Coronary artery (tissue), 2 donors: ENCODE data around the gene NSUN4.
"Not testable (repeated sequence)": the region's sequence is repeated elsewhere in the genome, so short reads cannot be mapped to it uniquely, and the experiment has no call there.

ENCODE experiments used
- DNase-seq: peaks from one replicate; pipeline ENCODE4 v3.0.0-alpha.2; 2017; ENCODE audit warnings: low spot score
- H3K27ac ChIP-seq, 2 donors: fragments of 200-600 bp; sonication (generic); one replicate each; pipeline ENCODE4 v1.5.1; 2016 to 2019
- H3K4me3 ChIP-seq: fragments of 200-600 bp; sonication (generic); 2 replicates; pipeline ENCODE4 v1.5.1; 2016; ENCODE audit warnings: mild to moderate bottlenecking, moderate library complexity
- TF ChIP-seq, protein P1 (sequence below): fragments of 200-600 bp; sonication (generic); IDR thresholded peaks from one replicate; pipeline ENCODE4 v1.5.1; 2019; ENCODE audit warnings: antibody characterized with exemption

Gene NSUN4

DNA sequence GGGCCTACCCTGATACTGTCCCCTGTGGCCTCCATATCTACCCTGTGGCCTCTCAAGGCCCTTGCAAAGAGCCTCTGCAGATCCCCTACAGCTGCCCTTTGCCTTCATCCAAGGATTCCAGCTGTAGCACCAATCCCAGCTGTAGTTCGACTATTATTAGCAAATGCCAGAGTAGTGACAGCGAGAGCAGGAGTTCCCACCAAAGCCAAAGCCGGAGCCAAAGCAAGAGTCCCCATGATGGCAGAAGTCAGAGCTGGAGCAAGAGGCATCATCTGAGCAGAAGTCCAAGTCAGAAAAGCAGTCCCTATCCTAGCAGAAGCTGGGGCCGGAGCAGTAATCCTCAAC, 2.7 kb downstream of the NSUN4 start:
- TF ChIP-seq, protein P1, sequence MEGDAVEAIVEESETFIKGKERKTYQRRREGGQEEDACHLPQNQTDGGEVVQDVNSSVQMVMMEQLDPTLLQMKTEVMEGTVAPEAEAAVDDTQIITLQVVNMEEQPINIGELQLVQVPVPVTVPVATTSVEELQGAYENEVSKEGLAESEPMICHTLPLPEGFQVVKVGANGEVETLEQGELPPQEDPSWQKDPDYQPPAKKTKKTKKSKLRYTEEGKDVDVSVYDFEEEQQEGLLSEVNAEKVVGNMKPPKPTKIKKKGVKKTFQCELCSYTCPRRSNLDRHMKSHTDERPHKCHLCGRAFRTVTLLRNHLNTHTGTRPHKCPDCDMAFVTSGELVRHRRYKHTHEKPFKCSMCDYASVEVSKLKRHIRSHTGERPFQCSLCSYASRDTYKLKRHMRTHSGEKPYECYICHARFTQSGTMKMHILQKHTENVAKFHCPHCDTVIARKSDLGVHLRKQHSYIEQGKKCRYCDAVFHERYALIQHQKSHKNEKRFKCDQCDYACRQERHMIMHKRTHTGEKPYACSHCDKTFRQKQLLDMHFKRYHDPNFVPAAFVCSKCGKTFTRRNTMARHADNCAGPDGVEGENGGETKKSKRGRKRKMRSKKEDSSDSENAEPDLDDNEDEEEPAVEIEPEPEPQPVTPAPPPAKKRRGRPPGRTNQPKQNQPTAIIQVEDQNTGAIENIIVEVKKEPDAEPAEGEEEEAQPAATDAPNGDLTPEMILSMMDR, result no peak
- no peak overlapping the region for H3K27ac ChIP-seq
- DNase-seq, result no peak
- H3K4me3 ChIP-seq, result no peak overlapping the region

DNA sequence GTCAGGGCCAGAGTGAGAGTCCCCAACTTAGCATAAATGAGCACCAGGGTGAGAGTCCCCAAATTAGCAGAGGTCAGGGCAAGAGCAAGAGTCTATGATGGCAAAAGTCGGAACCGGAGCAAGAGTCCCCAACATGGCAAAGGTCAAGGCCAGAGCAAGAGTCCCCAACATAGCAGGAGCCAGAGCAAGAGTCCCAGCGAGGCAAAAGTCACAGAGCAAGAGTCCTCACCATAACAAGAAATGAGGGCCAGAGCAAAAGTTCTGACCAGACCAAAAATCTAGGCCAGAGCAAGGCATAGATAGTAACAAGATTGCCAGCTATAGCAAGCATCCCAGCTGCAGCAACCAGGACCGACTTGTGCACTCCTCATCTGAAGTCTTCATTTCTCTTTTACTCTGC, 3.1 kb downstream of the NSUN4 start:
- TF ChIP-seq, protein P1, result no peak
- no peak overlapping the region for H3K27ac ChIP-seq
- H3K4me3 ChIP-seq, result no peak overlapping the region
- no peak for DNase-seq

DNA sequence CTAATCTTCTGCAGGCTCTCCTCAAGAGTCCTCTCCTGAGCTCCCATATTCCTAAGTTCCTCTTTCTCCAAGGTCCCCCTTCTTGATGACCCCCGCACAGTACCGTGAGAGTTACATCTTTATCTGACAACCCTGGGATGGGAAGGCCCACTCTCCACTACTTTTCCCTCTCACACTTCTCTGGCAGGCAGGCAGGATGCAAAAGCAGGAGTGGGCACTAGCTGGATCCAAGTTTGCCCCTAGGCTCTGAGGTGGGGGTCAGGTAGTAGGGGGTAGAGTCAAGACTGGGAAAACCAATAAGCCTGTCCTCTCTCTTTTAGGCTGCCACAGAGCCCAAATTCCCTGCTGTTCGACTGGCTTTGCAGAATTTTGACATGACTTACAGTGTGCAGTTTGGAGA, 3.9 kb downstream of the NSUN4 start:
- DNase-seq, result no peak
- Histone ChIP-seq H3K27ac (no peak overlapping the region), H3K4me3 (no peak overlapping the region)
- TF ChIP-seq, protein P1, result no peak

DNA sequence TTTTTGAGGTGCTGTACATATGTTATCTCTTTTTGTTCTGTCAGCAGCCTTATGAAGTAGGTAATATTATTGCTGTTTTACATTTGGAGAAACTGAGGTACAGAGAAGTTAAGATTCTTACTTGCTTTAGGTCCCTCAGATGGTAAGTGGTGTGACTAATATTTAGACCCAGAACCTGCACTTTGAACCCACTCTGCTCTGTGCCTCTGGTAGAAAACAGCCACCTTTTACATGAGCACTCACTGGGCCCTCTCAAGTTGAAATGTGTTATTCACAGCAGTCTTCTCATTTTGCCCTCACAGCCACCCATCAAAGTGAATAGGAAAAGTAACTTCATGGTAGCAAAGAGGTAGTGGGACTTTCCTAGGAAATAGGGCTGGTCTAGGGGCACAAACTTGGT, 4.7 kb downstream of the NSUN4 start:
- no peak overlapping the region for H3K27ac ChIP-seq
- TF ChIP-seq, protein P1, result no peak
- DNase-seq, result no peak
- no peak overlapping the region for H3K4me3 ChIP-seq

DNA sequence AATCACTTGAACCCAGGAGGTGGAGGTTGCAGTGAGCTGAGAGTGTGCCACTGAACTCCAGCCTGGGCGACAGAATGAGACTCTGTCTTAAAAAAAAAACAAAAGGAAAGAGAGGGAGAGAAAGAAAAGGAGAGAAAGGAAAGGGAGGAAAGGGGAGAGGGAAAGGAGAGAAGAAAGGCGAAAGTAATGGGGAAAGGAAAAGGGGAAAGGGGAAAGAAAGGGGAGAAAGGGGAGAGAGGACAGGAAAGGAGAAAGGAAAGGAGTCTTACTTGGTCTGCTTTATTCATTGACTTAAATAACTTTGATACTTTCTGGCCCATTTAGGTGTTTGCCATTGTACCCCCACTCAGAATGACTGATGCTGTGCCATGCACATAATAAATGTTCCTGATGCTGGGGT, 11.8 kb downstream of the NSUN4 start:
- no peak overlapping the region for H3K4me3 ChIP-seq
- no peak overlapping the region for H3K27ac ChIP-seq
- DNase-seq, result no peak
- TF ChIP-seq, protein P1, result no peak

DNA sequence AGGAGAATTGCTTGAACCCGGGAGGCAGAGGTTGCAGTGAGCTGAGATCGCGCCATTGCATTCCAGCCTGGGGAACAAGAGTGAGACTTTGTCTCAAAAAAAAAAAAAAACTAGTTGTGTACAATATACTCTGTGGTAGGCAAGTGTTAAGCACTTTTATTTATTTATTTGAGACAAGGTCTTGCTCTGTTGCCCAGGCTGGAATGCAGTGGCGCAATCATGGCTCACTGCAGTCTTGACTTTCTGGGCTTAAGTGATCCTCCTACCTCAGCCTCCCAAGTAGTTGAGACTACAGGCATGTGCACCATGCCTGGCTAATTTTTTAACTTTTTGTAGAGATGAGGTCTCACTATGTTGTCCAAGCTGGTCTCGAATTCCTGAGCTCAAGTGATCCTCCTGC, 15.3 kb downstream of the NSUN4 start:
- H3K4me3 ChIP-seq, DNase-seq, H3K27ac ChIP-seq: not testable (repeated sequence)

DNA sequence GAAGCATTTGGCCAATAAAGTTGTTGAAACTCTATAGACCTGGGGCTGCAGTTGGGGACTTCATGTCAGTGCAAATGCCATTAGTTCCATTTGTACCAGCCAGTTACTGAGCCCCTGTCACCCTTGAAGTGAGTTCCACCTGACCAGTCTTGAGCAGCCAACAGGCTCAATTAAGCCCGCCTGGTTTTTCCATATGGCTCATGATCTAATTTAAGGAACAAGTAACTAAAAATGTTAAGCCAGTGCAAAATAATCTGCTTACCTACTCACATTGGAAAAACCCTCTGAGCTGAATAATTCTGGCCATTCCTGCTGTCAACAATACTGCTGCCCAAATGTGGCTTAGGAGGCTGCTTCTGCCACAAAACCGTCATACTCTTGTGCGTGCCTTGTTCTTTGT, 21.6 kb downstream of the NSUN4 start:
- no peak overlapping the region for H3K4me3 ChIP-seq
- no peak overlapping the region for H3K27ac ChIP-seq
- DNase-seq, result no peak
- TF ChIP-seq, protein P1, result no peak

DNA sequence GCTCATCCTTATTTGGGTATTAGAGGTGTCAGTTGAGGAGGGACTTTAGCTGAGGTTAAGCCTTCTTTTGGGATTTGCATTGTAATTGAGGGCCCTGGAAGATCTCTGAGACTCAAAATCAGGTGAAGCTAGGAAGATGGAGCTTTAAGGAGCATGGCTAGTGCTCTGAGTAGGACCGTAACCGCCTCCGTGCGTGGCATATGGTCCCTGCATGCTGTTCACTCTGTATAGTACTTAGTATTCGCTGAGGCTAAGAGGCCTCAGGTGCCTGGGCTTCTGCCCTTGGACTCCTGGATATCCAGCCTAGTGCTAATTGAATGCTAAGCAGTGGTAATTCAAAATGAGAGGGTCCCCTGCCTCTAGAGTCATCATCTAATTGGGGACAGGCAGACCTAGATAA, 22.5 kb downstream of the NSUN4 start:
- Histone ChIP-seq H3K4me3 (no peak overlapping the region), H3K27ac (no peak overlapping the region)
- TF ChIP-seq, protein P1, result no peak
- no peak for DNase-seq
